ENCODE data around the gene MAP6. TPM values are rescaled to one million over a fixed set of nuclear protein-coding genes. Genes with fewer than 3 reads are reported as not detected.

Gene MAP6
- total and polyA plus RNA-seq, 9 of the 15 experiments (the other 6 are each of a cell fraction or from before 2014, with no cell fraction given): not detected

DNA sequence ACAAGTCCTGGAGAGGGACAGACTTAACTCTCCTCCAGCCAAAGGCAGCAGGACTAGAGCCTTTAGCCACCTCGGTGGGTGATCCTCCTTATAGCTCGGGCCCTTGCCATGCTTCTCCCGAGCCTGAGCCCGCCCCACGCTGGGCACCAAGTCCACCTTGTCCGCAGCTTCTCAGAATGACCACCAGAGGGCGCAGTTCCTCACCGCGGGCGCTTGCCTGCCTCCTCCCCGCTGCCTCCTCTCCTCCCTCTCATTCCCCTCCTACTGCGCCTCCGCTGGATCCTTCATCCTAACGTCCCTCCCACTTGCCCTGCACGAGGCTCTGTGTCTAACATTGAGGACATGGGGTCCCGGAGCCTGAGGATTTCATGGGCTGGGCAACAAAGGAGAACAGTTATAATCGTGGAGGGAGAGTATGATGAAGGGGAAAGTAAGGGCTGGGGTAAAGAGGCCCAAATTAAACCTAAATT, 37.5 kb upstream of the MAP6 start (continued):
- TF ChIP-seq PBX2 (CRISPR knock-in tag; IDR thresholded peaks at IDR 0.05; ENCODE audit: low read depth): no peak
- no peak for TF ChIP-seq PBX2 (tag; conservative IDR thresholded peaks at IDR 0.05; ENCODE audit: low read depth)
- no peak for TF ChIP-seq KAT2B (IDR thresholded peaks at IDR 0.05; ENCODE audit: low read depth, low read length)
- 0 out of 2 replicates have a peak, but pooled peaks have one; percentile 31 for TF ChIP-seq SMAD4 (CRISPR knock-in tag; conservative IDR thresholded peaks at IDR 0.05)
- TF ChIP-seq RBM17 (IDR thresholded peaks at IDR 0.05; ENCODE audit: borderline replicate concordance, low read depth, low read length): no peak
- no peak for TF ChIP-seq HNRNPLL (IDR thresholded peaks at IDR 0.05; ENCODE audit: low read depth, low read length, poor library complexity, severe bottlenecking)
- TF ChIP-seq RB1 (IDR thresholded peaks at IDR 0.05; ENCODE audit: low read depth): peak; percentile 71
- TF ChIP-seq SRF (CRISPR knock-in tag; IDR thresholded peaks at IDR 0.05): peak in 1 of 2 experiments; percentile 37; a peak in 1 of 4 replicates
- no peak for TF ChIP-seq POLR3G (IDR thresholded peaks at IDR 0.05; ENCODE audit: extremely low read depth, insufficient read length, insufficient replicate concordance)
- TF ChIP-seq JUND (IDR thresholded peaks at IDR 0.05; ENCODE audit: borderline replicate concordance, low read depth, low read length): 0 out of 2 replicates have a peak, but pooled peaks have one; percentile 22
- TF ChIP-seq JUND (tag; IDR thresholded peaks at IDR 0.05; ENCODE audit: borderline replicate concordance, low read depth, low read length): peak; percentile 15; the same call in 1 of the 3 replicates
- TF ChIP-seq ILF3 (IDR thresholded peaks at IDR 0.05; ENCODE audit: borderline replicate concordance): no peak
- no peak for TF ChIP-seq ELF2 (CRISPR knock-in tag; IDR thresholded peaks at IDR 0.05)
- peak; percentile 74 for TF ChIP-seq MGA (IDR thresholded peaks at IDR 0.05)

All from K562 (cell line).